NCI-H345 treated with DMSO at 0.1 percent for 48 hours (cell line): Measurements from ENCODE around the gene CRYL1.
A peak's percentile ranks its signal among the peaks of the same experiment; 100 is the strongest.

Experiments
- DNase-seq: peaks from one replicate; lab custom pipeline; 2025; ENCODE audit not compliant: unreplicated experiment; lab: John Stamatoyannopoulos, UW

CRYL1 gene

GRCh38 chr13:20383058-20383457 lies 142.6 kb downstream of the CRYL1 start:
- DNase-seq = peak; percentile 71

DNA sequence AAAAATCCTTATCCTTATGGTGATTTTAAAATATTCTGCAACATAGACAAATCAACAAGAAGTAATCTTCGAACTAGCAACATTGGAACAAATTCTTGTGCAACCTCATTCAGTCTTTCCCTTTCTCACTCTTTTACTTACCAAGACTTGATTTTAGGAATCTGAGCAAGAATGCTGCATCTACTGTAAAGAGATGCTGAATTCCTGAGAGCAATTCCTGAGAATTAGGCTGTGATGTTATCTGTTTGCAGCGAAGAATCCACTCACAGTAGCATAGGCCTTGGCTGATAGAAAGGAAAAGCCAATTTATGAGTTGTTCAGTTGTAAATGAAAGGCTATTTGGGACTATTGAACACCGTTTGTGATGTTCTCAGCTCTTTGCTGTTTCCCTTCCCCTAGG lies 144.3 kb downstream of the CRYL1 start:
- DNase-seq = no peak

- peak; percentile 81 for DNase-seq
Measured at GRCh38 chr13:20378721-20379120, 146.9 kb downstream of the CRYL1 start.

DNA sequence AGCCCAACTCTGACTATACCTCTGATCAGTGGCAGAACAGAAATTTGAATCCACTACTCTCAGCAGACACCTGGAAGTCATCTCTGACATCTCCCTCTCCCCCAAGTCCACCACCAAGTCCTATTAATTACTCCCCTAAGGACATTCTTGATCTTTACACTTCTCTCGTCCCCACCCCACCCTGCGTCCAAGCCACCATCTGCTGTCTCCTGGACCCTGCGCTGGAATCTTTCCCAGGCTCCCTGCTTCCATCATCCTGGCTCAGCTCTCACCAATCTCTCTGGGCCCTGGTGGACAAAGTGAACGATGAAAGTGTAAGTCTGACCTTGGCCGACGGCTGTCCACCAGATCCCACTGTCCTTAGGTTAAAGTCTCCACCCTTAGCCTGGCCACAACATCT lies 147.9 kb downstream of the CRYL1 start:
- DNase-seq = no peak

- DNase-seq = no peak
Measured at GRCh38 chr13:20375871-20376270, 149.8 kb downstream of the CRYL1 start.

GRCh38 chr13:20373861-20374260 lies 151.8 kb downstream of the CRYL1 start:
- DNase-seq = no peak

DNA sequence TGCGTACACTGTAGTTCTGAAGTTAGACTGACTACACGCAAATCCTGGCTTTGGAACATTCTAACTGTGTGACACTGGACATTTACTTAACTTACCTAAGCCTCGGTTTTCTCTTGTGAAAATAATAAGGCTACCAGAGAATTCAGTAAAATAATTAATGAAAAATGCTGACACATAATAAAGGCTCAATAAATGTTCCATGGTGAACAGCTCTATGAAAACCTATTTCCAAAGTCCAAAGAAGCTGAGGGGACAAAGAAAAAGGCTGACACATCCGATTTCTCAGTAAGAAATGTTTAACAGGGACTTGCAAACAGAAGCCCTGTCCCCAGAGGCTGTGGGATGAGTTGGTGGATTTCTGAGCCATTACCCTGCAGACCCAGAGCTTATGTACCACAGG lies 153.8 kb downstream of the CRYL1 start:
- DNase-seq = no peak

DNA sequence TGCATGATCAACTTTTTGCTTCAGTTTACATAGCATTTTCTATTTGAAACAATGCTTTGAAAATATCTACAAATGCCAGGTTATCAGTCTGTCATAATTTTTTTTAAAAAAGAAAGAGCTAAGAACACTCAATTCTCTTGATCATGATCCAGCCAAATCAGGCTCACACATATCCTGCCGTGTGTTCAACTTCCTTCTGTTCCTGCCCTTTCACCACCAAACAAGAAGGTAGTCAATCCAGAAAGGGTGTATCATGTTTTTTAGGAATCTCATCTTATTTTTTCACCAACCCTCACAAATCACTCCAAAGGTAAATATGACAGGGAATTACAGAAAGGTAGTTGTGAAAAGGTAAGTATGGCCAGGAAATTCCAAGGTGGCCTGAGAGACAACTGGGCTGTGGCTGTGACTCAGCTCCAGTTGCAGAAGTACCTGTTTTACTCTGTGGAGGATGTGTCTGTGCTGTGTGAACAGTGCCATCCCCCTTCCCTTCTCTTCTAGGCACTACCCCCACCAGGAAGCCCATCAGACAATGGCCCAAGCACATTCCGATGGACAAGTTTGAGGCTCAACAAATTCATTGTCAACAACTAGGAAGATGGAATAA lies 154.7 kb downstream of the CRYL1 start:
- DNase-seq = no peak

DNA sequence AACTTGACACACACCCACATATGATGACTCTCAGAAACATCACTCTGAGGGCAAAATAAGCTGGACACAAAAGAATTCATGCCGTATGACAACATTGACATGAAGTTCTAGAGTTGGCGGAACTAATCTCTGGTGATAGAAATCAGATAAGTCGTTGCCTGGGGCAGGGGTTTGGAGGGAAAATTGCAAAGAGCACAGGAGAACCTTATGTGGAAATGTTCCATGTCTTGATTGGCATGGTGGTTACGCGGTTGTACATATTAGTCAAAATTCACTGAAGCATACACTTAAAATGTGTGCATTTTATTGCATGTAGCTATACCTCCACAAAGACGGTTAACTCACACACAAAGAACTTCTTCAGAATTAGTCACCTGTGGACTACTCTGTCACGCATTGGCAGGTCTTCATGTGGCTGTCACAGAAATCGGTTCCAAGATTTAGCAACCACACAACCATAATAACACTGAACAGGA lies 155.7 kb downstream of the CRYL1 start:
- no peak for DNase-seq

- no peak for DNase-seq
Measured at GRCh38 chr13:20366056-20366455, 159.6 kb downstream of the CRYL1 start.

GRCh38 chr13:20363603-20364002 lies 162.1 kb downstream of the CRYL1 start:
- peak; percentile 22 for DNase-seq

GRCh38 chr13:20363172-20363571 lies 162.5 kb downstream of the CRYL1 start:
- no peak for DNase-seq

- no peak for DNase-seq
Measured at GRCh38 chr13:20362484-20363041, 163.1 kb downstream of the CRYL1 start.

DNA sequence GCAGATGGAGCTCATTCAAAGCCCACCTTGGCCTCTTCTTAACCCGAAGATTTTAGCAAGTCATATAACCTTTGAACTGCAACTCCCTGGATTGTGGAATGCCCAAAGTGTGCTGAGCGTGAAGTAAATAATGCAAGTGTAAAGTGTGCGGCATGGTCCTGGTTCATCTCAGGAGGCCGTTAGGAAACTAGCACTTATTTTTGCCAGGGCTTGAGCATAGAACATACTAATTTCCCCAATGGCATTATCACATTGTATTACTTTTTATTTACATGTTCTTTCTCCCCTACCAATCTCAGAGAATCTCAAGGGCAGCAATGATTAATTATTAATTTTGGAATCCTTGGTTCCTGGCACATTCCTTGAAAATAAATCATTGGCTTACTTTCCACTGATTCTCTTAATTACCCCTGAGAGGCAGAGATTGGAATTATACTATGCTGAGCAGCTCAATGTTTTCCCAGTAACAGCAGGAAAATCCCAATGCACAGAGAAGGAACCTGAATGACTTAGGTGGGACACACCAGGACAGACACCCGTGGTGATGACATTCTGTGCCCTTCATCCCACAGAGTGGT lies 164.7 kb downstream of the CRYL1 start:
- no peak for DNase-seq

GRCh38 chr13:20360041-20360491 lies 165.6 kb downstream of the CRYL1 start:
- no peak for DNase-seq

DNA sequence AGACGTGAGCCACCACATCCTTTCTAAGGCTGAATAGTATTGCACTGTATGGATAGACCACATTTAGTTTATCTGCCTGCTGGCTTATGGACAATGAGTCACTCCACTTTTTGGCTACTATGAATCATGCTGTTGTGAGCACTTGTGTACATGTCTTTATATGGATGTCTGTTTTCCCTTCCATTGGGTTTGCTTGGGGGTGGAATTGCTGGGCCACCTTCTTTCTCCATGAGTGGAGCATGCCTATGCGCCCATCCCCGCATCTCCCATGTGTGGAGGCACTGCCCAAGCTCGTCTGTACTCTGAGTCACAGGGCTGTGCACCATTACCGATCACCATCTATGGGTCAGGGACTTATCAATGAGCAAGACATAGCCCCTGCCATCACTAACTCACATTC lies 166.3 kb downstream of the CRYL1 start:
- no peak for DNase-seq

DNA sequence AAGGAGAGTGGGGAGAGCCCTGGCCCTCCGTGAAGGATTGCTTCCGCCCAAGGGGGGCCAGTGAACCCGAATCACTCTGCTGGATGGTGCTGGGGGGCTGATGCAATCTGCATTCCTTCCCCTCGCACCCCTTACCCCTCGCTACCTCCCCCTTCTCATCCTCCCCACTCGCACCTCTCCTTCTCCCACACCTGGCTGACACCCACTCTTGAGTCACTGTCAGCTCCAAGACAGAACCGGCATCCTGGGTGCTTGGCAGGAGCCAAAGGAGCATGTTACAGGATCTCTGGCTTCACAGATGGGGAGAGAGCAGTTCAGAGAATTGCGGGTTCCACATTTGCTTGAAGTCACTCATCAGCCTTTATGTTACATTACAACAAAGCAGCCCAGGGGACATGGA lies 167.6 kb downstream of the CRYL1 start:
- DNase-seq = no peak

GRCh38 chr13:20356444-20356843 lies 169.2 kb downstream of the CRYL1 start:
- no peak for DNase-seq

GRCh38 chr13:20354722-20355121 lies 170.9 kb downstream of the CRYL1 start:
- no peak for DNase-seq

- no peak for DNase-seq
Measured at GRCh38 chr13:20353973-20354372, 171.7 kb downstream of the CRYL1 start.
